Activated CD4-positive, alpha-beta T cell treated with anti-CD3 and anti-CD28 coated beads, Interleukin-2, amount 10 ng/mL, durations not matched to agents 7 days and 5 days (primary cell): ENCODE data around the gene STMP1. TPM values are rescaled to one million over a fixed set of nuclear protein-coding genes. Genes with fewer than 3 reads are reported as not detected.

Source experiments
- CTCF ChIA-PET: fragments of 350-600 bp; sonication (Branson Sonifier 250); formaldehyde crosslinking; loops from one replicate; lab custom pipeline; 2021; ENCODE audit warnings: antibody characterized with exemption; lab: Charles Lee
- POLR2A ChIA-PET: fragments of 350-600 bp; sonication (Branson Sonifier 250); formaldehyde crosslinking; loops from one replicate; lab custom pipeline; 2021; ENCODE audit warnings: antibody characterized with exemption; lab: Charles Lee
- DNase-seq: peaks from one replicate; pipeline ENCODE4 v3.0.0-alpha.2; 2020
- H3K27ac Mint-ChIP-seq: one replicate; pipeline ENCODE4 v1.8.0; 2021; ENCODE audit warnings: mild to moderate bottlenecking, moderate library complexity, mixed read lengths
- H3K27me3 Mint-ChIP-seq: one replicate; pipeline ENCODE4 v1.8.0; 2021; ENCODE audit warnings: mixed read lengths
- H3K36me3 Mint-ChIP-seq: one replicate; pipeline ENCODE4 v1.8.0; 2021; ENCODE audit warnings: low read depth, mixed read lengths
- H3K4me1 Mint-ChIP-seq: one replicate; pipeline ENCODE4 v1.8.0; 2021; ENCODE audit warnings: mixed read lengths
- H3K4me3 Mint-ChIP-seq: one replicate; pipeline ENCODE4 v1.8.0; 2021; ENCODE audit warnings: mild to moderate bottlenecking, moderate library complexity, mixed read lengths
- H3K9me3 Mint-ChIP-seq: one replicate; pipeline ENCODE4 v1.8.0; 2021; ENCODE audit warnings: mixed read lengths
- total RNA-seq, 2 experiments: library from RNA; stranded (reverse); gene quantifications; one replicate each; pipeline ENCODE4 v1.2.3, GENCODE V29; 2021

Gene STMP1
- total RNA-seq, 2 experiments from 2014 or later, result 25.2 to 26.0 TPM

DNA sequence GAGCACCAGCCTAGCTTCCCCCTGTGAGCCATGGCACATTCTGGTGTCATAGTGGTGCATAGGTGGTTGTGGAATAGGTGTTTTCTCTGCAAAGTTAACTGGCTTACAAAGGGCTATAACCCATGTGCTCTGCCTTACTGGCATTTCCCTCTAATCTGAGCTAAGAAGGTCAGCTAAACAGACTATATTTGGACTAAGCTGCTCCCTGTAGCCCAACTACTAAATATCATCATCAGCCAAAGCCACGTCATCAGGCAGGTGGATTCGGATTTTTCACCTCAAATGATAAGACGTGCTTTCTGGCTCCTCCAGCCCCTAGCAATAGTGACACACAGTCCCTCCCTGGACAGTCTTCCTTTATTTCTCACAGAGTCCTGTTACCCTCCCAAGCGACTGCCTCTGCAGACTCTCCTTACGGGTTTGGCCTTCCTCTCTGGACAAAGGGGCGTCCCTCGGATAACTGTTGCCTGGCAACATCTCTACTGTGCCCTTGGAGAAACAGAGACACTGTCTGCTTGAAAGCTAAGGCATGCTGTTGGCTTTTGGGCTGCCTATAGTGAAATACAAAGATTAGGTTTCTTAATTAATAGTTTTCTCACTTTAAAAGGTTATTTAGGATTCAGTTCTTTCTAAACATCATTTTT is 56.6 kb downstream of the STMP1 start:
- H3K4me3 Mint-ChIP-seq, result no peak overlapping the region
- no peaks in the 10 kb centered on the region for H3K36me3 Mint-ChIP-seq
- ChIA-PET POLR2A (no interaction called here), CTCF (no interaction called here)
- no peak for DNase-seq
- no peak overlapping the region for H3K27ac Mint-ChIP-seq
- H3K27me3 Mint-ChIP-seq, result peaks cover 7% of the 10 kb centered on the region
- no peaks in the 10 kb centered on the region for H3K9me3 Mint-ChIP-seq
- no peaks in the 10 kb centered on the region for H3K4me1 Mint-ChIP-seq

GRCh38 chr7:135719688-135720087 is 57.4 kb downstream of the STMP1 start:
- H3K4me3 Mint-ChIP-seq, result no peak overlapping the region
- DNase-seq, result no peak
- ChIA-PET POLR2A (no interaction called here), CTCF (no interaction called here)
- no peak overlapping the region for H3K27ac Mint-ChIP-seq
- peaks cover 8% of the 10 kb centered on the region for H3K27me3 Mint-ChIP-seq
- H3K4me1 Mint-ChIP-seq, result no peaks in the 10 kb centered on the region
- no peaks in the 10 kb centered on the region for H3K36me3 Mint-ChIP-seq
- no peaks in the 10 kb centered on the region for H3K9me3 Mint-ChIP-seq

- Mint-ChIP-seq H3K36me3 (no peaks in the 10 kb centered on the region), H3K4me3 (no peak overlapping the region), H3K27ac (no peak overlapping the region), H3K9me3 (no peaks in the 10 kb centered on the region), H3K4me1 (no peaks in the 10 kb centered on the region), H3K27me3 (peaks cover 8% of the 10 kb centered on the region)
- ChIA-PET CTCF (interaction anchor here (0.8 to 1.2 kb wide), 2 partner anchors 11 to 24 kb away, joined by 3 read pairs; no protein-coding TSS in a partner anchor), POLR2A (no interaction called here)
- no peak for DNase-seq
These were observed 59.0 kb downstream of the STMP1 start for GRCh38 chr7:135721198-135721820.

DNA sequence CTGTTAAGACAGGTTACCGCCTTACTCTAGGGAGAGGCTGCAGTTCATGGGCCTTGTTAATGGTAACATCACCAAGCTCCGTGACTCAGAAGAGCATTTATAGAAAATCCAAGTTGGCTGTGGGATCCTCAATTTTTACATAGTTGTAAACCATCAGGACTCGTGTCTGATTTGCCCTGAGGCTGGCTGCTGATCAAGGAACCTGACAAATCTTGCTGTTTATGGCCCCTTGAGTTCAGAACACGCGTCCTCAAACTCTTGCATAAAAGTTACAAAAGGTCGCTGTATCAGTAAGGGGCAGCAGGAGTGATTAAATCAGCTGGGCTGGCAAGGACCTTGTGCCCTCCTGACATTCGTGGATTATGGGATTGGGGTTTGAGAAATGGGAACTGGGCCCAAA is 61.1 kb downstream of the STMP1 start:
- Mint-ChIP-seq H3K27me3 (peaks cover 2% of the 10 kb centered on the region), H3K27ac (no peak overlapping the region), H3K9me3 (no peaks in the 10 kb centered on the region), H3K4me1 (no peaks in the 10 kb centered on the region), H3K4me3 (no peak overlapping the region), H3K36me3 (no peaks in the 10 kb centered on the region)
- no peak for DNase-seq
- ChIA-PET POLR2A (no interaction called here), CTCF (no interaction called here)

Other genes starting within 250 kb of the STMP1 start
- gene CNOT4, start 152.4 kb upstream of the STMP1 start, total RNA-seq, result 10 to 100 TPM; 24.0 to 26.8 TPM
- gene NUP205, start 104.6 kb upstream of the STMP1 start, total RNA-seq, result 10 to 100 TPM; 88.8 to 99.5 TPM
- not detected for gene SLC13A4, start 65.7 kb downstream of the STMP1 start, total RNA-seq
- not detected for gene FAM180A, start 86.3 kb downstream of the STMP1 start, total RNA-seq